HG03565 (cell line): ENCODE measurements around the gene LRAT.

ENCODE experiments used
- ATAC-seq: cut with Tn5 transposase; IDR thresholded peaks from one replicate; pipeline ENCODE4 v1.9.1; 2021; ENCODE audit warnings: mild to moderate bottlenecking, moderate library complexity; ENCODE audit not compliant: unreplicated experiment

LRAT gene

GRCh38 chr4:154760895-154761294 lies 17.1 kb downstream of the LRAT start:
- ATAC-seq, result no peak

DNA sequence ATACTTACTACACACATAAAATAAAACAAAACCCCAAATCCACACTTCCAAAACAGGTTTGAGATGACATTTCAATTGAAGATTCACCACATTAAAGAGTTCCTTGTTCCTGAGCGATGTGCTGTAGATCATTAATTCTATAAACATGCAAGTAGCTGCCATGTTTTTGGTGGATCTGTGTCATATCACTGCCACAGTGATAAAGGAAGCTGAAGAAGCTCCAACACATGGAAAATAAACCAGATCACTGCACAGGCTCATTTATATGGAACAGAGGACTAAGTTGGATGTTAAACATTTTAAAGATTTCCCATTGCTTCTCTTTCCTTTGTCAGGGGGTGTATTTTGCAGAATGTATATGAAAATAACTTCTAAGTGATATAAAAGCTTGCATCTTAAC lies 34.5 kb downstream of the LRAT start:
- ATAC-seq, result no peak

- no peak for ATAC-seq
Observed at GRCh38 chr4:154779362-154779947, 35.7 kb downstream of the LRAT start.

- ATAC-seq, result no peak
Observed at GRCh38 chr4:154781126-154781982, 37.6 kb downstream of the LRAT start, which contains the start of gene RBM46. Gene RBM46, plus strand, starts transcription at chr4:154781272. Its CDS starts 15,481 bp downstream, at chr4:154796753.

GRCh38 chr4:154781983-154782293 lies 38.1 kb downstream of the LRAT start:
- no peak for ATAC-seq
